HG02970 (cell line): ENCODE results near the gene F2.
"Not testable (repeated sequence)": the region's sequence is repeated elsewhere in the genome, so short reads cannot be mapped to it uniquely, and the experiment has no call there.

Source experiments
- ATAC-seq: cut with Tn5 transposase; IDR thresholded peaks from one replicate; pipeline ENCODE4 v1.9.1; 2021; ENCODE audit warnings: mild to moderate bottlenecking, moderate library complexity, moderate number of reproducible peaks; ENCODE audit not compliant: unreplicated experiment, low FRiP score

The F2 gene

DNA sequence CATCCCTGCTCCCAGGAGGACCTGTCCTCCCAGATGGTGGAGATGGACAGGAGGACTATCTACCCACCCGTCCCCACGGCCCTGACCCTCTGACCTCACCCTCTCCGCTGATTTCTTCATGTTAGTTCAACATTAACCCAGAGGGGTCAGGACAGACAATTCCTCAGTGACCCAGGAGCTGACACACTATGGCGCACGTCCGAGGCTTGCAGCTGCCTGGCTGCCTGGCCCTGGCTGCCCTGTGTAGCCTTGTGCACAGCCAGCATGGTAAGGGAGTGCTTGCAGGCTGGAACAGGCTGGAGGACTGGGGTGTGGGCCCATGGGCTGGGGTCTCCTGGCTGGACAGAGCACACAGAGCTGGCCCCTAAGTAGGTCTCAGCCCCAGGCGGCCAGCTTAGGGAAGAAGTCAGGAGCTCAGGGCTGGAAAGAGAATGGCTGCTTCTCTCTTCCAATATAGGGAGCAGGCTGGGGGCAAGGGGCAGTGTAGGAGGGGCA lies at the start of gene F2:
Gene F2, plus strand, starts transcription at position 166 of the 495 bp plus-strand sequence. Its CDS starts 23 bp downstream, at position 189.
- no peak for ATAC-seq

DNA sequence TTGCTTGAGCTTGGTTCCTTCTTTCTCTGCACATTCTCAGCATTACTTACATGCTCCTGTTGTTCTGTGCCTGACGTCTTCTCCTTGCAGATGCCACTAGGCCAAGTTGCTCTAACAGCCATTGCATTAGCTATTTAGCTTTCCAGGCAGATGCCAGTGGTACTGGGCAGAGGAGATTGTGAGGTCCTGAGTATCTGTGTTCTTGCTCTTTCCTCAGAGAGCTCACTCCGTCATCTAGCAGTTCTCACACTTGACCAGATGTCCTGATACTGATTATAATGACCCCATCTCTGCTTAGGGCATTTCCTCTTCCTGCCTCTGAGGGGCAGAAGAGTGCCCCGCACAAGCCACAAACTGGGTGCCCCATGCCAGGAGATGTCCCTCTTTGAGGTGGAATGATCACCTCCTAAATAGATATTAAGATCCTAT lies 49.3 kb upstream of the F2 start:
- ATAC-seq: no peak

DNA sequence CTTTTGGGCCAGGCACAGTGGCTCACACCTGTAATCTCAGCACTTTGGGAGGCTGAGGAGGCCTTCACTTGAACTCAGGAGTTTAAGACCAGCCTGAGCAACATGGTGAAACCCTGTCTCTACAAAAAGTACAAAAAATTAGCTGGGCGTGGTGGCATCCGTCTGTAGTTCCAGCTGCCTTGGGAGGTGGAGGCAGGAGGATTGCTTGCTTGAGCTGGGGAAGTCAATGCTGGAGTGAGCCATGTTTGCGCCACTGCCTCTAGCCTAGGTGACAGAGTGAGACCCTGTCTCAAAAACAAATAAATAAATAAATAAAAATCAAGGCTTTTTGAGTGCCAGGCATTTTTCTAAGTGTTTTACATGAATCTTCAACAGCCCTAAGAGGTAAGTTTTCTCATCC lies 48.5 kb upstream of the F2 start:
- not testable (repeated sequence) for ATAC-seq

- ATAC-seq: no peak
Measured at GRCh38 chr11:46671958-46672315, 47.1 kb upstream of the F2 start.

- ATAC-seq: no peak
Measured at GRCh38 chr11:46672381-46672839, 46.6 kb upstream of the F2 start.

GRCh38 chr11:46673713-46674462 lies 45.1 kb upstream of the F2 start:
- no peak for ATAC-seq

- no peak for ATAC-seq
Measured at GRCh38 chr11:46674463-46675287, 44.3 kb upstream of the F2 start.

DNA sequence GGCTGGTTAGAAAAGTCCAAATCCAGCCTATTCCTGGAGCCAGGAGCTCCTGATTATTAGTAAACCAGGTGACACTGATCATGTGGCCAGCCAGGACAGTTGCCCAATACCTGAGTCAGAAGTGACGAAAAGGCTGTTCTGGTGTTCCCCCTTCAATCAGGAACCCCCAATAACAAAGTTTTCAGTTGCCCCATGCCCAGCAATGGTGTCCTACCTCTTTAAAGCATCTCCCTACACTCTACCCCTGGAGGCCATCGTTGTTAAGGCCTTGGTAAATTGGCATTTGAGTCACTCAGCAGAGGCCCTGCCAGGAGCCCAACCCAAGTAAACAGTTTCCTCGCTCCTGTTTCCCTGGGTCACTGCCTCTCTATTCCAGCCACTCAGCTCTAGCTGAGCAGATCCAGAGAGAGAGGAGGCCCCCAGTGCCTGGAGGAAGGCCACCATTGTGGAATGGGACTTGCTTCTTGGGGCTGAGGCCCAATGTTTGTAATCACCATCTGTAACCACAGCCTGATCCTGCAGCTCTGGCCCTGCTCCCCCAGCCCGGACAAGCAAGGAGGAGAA lies 43.6 kb upstream of the F2 start:
- ATAC-seq: no peak

GRCh38 chr11:46675949-46676348 lies 43.1 kb upstream of the F2 start:
- ATAC-seq: no peak

GRCh38 chr11:46676436-46677158 lies 42.4 kb upstream of the F2 start:
- ATAC-seq: no peak

GRCh38 chr11:46677169-46677568 lies 41.8 kb upstream of the F2 start:
- ATAC-seq: no peak

DNA sequence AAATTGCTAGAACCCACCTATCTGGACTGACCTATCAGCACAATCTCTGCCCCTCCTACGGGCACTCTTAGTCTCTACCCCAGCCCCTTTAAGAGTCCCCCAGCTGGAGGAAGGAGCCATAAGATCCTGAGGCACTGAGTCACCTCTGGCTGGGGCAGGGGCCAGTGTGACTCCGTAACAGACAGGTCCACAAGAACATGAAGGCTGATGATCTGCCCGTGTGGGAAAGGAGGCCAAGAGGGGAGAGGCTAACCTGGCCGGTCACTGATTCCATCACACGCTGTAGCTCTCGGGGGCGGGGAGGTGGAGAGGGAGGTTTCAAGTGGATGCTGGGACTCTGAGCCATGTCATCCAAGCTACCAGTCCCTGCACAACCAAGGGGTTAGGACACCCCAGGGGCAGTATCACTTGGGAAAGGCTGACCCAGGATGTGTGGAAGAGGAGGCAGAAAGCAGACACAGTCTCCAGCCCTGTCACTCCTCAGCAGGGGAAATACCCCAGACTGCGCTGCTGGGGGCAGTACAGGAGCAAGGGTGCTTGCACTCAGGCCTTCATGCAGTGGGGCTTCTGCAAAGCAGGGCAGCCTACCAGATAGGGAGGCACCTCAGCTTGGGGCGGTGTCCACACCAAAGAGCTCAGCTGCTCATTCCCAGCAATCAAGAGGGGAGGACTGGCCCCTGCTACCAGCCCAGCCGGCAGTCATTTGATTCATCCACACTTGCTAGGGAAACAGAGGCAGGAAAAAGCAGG lies 40.8 kb upstream of the F2 start:
- ATAC-seq: no peak

- no peak for ATAC-seq
Measured at GRCh38 chr11:46678741-46679130, 40.3 kb upstream of the F2 start.

GRCh38 chr11:46679241-46680163 lies 39.5 kb upstream of the F2 start:
- ATAC-seq: no peak

DNA sequence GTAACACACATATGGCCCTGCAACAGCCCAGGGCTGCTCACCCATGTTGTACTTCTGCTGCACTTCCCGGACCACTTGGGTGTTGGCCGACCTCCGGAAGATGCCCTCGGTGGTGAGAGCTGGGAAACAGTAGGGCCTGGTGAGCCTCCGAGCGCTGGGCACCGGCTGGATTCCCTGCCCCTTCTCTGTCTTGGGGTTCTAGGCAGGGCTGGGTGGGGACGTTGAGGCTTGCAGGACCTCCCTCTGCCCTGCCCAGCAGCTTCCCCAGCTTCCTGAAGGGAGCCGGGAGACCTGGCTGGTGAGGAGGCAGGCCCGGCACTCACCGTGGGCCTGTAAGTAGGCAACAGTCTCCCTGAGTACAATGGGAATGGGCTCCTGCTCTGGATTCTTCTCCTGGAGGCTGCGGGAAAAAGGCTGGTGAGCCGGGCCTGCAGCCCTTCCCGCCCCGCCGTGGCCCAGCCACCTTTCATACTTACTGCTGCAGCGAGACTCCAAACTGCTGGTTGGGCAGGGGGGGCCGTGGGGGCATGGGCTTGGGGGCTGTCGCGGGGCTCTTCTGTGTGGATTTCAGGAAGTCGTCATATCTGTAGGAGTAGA lies 38.8 kb upstream of the F2 start:
- ATAC-seq: no peak

- no peak for ATAC-seq
Measured at GRCh38 chr11:46680815-46681214, 38.2 kb upstream of the F2 start.

DNA sequence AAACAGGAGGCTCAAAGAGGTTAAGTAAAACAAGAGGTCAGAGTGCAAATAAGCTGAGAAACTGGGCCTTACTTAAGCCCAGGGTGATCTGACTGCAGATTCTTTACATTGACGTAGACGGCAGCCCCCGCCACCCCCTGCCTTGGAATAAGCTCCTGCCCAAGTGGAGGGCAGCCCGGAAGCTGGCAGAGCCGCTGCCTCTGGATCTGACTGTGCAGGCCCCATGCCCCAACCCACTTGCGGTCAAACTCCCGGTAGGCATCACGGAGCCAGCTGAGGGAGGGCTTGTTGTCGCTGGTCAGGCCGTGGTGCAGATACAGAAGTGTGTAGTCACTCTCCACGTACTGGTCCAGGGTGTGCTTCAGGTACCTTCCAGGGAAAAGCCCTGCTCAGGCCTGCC lies 37.2 kb upstream of the F2 start:
- ATAC-seq: no peak
